GM18511 (cell line): ENCODE data around the gene PITPNC1.
"Not testable (repeated sequence)": the region's sequence is repeated elsewhere in the genome, so short reads cannot be mapped to it uniquely, and the experiment has no call there.

Experiments used
- ATAC-seq: cut with Tn5 transposase; IDR thresholded peaks from one replicate; pipeline ENCODE4 v1.9.1; 2021; ENCODE audit warnings: mild to moderate bottlenecking, moderate library complexity; ENCODE audit not compliant: unreplicated experiment

The PITPNC1 gene

GRCh38 chr17:67366193-67367157 lies 10.6 kb upstream of the PITPNC1 start, which contains the start of gene PSMD12:
PSMD12 (minus strand) TSS chr17:67366577; CDS start chr17:67366519, 58 bp downstream.
- peak; percentile 90 for ATAC-seq

- no peak for ATAC-seq
These were observed 7.4 kb upstream of the PITPNC1 start for GRCh38 chr17:67369676-67370075.

GRCh38 chr17:67372751-67373150 lies 4.3 kb upstream of the PITPNC1 start:
- ATAC-seq = no peak

GRCh38 chr17:67374329-67375053 lies 2.6 kb upstream of the PITPNC1 start:
- peak; percentile 29 for ATAC-seq

- ATAC-seq = no peak
These were observed 2.0 kb upstream of the PITPNC1 start for GRCh38 chr17:67375054-67375427.

- ATAC-seq = no peak
These were observed 1.4 kb upstream of the PITPNC1 start for GRCh38 chr17:67375716-67376115.

GRCh38 chr17:67376415-67376736 lies 705 bp upstream of the PITPNC1 start:
- no peak for ATAC-seq

- peak; percentile 34 for ATAC-seq
These were observed 690 bp downstream of the PITPNC1 start for GRCh38 chr17:67377488-67378453.

GRCh38 chr17:67378454-67379250 lies 1.6 kb downstream of the PITPNC1 start:
- ATAC-seq = peak; percentile 37

GRCh38 chr17:67379251-67379630 lies 2.2 kb downstream of the PITPNC1 start:
- ATAC-seq = no peak

- no peak for ATAC-seq
These were observed 4.8 kb downstream of the PITPNC1 start for GRCh38 chr17:67381929-67382257.

- ATAC-seq = no peak
These were observed 8.3 kb downstream of the PITPNC1 start for GRCh38 chr17:67385122-67385988.

- ATAC-seq = no peak
These were observed 10.0 kb downstream of the PITPNC1 start for GRCh38 chr17:67386965-67387551.

- not testable (repeated sequence) for ATAC-seq
These were observed 11.5 kb downstream of the PITPNC1 start for GRCh38 chr17:67388536-67388935.

- ATAC-seq = no peak
These were observed 11.9 kb downstream of the PITPNC1 start for GRCh38 chr17:67388986-67389385.

- ATAC-seq = no peak
These were observed 13.0 kb downstream of the PITPNC1 start for GRCh38 chr17:67390006-67390645.

GRCh38 chr17:67390646-67391361 lies 13.7 kb downstream of the PITPNC1 start:
- peak; percentile 97 for ATAC-seq

- ATAC-seq = no peak
These were observed 15.0 kb downstream of the PITPNC1 start for GRCh38 chr17:67392111-67392510.
